ENCODE measurements around the gene NME3.
"Not testable (repeated sequence)": the region's sequence is repeated elsewhere in the genome, so short reads cannot be mapped to it uniquely, and the experiment has no call there.

The NME3 gene

GRCh38 chr16:1745900-1746692 is 25.2 kb downstream of the NME3 start:
- DNase-seq: no peak

- no peak for DNase-seq
These were observed 26.0 kb downstream of the NME3 start for GRCh38 chr16:1745181-1745899.

GRCh38 chr16:1744338-1744840 is 27.0 kb downstream of the NME3 start:
- DNase-seq: no peak

- no peak for DNase-seq
These were observed 27.7 kb downstream of the NME3 start for GRCh38 chr16:1743376-1744337.

GRCh38 chr16:1741553-1742165 is 29.7 kb downstream of the NME3 start:
- no peak for DNase-seq

- DNase-seq: no peak
These were observed 30.4 kb downstream of the NME3 start for GRCh38 chr16:1740781-1741490.

- no peak for DNase-seq
These were observed 31.1 kb downstream of the NME3 start for GRCh38 chr16:1740234-1740633.

GRCh38 chr16:1734816-1735215 is 36.5 kb downstream of the NME3 start:
- DNase-seq: no peak

- no peak for DNase-seq
These were observed 37.2 kb downstream of the NME3 start for GRCh38 chr16:1734123-1734522.

- not testable (repeated sequence) for DNase-seq
These were observed 38.8 kb downstream of the NME3 start for GRCh38 chr16:1732551-1732987.

GRCh38 chr16:1732071-1732470 is 39.3 kb downstream of the NME3 start:
- DNase-seq: no peak

GRCh38 chr16:1731603-1732002 is 39.7 kb downstream of the NME3 start:
- no peak for DNase-seq

GRCh38 chr16:1731073-1731472 is 40.3 kb downstream of the NME3 start:
- no peak for DNase-seq

GRCh38 chr16:1729445-1729844 is 41.9 kb downstream of the NME3 start:
- no peak for DNase-seq

GRCh38 chr16:1729026-1729425 is 42.3 kb downstream of the NME3 start:
- no peak for DNase-seq

GRCh38 chr16:1727651-1728624 is 43.4 kb downstream of the NME3 start:
- no peak for DNase-seq

GRCh38 chr16:1726661-1727502 is 44.5 kb downstream of the NME3 start:
- no peak for DNase-seq

- DNase-seq: no peak
These were observed 46.9 kb downstream of the NME3 start for GRCh38 chr16:1724491-1724890.

GRCh38 chr16:1723450-1724147 is 47.7 kb downstream of the NME3 start:
- no peak for DNase-seq

Measured in GF-D8 (cell line).